D721Med (cell line): Measurements from ENCODE around the gene CCDC17.

Source experiments
- DNase-seq: peaks from one replicate; pipeline ENCODE4 v3.0.0; 2011; ENCODE audit warnings: low spot score; ENCODE audit not compliant: insufficient read length
- FAIRE-seq: peaks from 2 replicates; lab custom pipeline; 2011; peaks lifted over from hg19 to GRCh38; lab: Jason Lieb, UNC
- TF ChIP-seq, protein P1 (sequence below): IDR thresholded peaks from 2 replicates; pipeline ENCODE4 v1.5.1; 2012; ENCODE audit warnings: mild to moderate bottlenecking, control low read depth; ENCODE audit not compliant: insufficient read depth; ENCODE audit errors: missing control alignments

CCDC17 gene

GRCh38 chr1:45660336-45660735, 36.5 kb upstream of the CCDC17 start:
- DNase-seq = no peak
- TF ChIP-seq, protein P1, sequence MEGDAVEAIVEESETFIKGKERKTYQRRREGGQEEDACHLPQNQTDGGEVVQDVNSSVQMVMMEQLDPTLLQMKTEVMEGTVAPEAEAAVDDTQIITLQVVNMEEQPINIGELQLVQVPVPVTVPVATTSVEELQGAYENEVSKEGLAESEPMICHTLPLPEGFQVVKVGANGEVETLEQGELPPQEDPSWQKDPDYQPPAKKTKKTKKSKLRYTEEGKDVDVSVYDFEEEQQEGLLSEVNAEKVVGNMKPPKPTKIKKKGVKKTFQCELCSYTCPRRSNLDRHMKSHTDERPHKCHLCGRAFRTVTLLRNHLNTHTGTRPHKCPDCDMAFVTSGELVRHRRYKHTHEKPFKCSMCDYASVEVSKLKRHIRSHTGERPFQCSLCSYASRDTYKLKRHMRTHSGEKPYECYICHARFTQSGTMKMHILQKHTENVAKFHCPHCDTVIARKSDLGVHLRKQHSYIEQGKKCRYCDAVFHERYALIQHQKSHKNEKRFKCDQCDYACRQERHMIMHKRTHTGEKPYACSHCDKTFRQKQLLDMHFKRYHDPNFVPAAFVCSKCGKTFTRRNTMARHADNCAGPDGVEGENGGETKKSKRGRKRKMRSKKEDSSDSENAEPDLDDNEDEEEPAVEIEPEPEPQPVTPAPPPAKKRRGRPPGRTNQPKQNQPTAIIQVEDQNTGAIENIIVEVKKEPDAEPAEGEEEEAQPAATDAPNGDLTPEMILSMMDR = no peak
- no peak for FAIRE-seq

- DNase-seq (no peak), FAIRE-seq (no peak)
- TF ChIP-seq, protein P1 = no peak
These were observed 35.4 kb upstream of the CCDC17 start for GRCh38 chr1:45659222-45659621.

GRCh38 chr1:45658171-45658570, 34.3 kb upstream of the CCDC17 start:
- TF ChIP-seq, protein P1 = no peak
- FAIRE-seq (no peak), DNase-seq (no peak)

DNA sequence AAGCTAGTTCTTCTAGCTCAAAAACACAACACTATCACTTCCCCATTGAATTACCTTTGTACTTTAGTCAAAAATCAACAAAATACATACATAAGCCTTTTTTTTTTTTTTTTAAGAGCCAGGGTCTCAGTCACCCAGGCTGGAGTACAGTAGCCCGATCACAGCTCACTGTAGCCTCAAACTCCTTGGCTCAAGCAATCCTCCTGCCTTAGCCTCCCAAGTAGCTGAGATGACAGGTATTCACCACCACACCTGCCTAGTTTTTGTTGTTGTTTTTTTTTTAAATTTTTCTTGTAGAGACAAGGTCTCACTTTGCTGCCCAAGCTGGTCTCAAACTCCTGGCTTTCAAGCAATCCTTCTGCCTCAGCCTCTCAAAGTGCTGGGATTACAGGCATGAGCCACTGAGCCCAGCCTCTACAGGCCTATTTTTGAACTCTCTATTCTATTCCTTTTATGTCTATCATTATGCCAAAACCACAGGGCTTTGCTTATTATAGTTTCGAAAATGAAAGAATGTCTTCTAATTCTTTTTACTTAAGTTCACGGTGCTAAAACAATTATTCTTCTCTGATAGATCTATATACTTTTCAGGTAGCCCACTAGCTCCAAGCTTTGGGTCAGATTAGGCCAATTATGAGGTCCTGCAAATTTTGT, 32.8 kb upstream of the CCDC17 start:
- FAIRE-seq (no peak), DNase-seq (no peak)
- TF ChIP-seq, protein P1 = no peak

- FAIRE-seq (no peak), DNase-seq (no peak)
- TF ChIP-seq, protein P1 = no peak
These were observed 30.9 kb upstream of the CCDC17 start for GRCh38 chr1:45654540-45655280.

GRCh38 chr1:45647248-45648021, 23.6 kb upstream of the CCDC17 start:
- TF ChIP-seq, protein P1 = no peak
- DNase-seq (no peak), FAIRE-seq (no peak)
